HG03060 (cell line): Measurements from ENCODE around the gene PNO1.
"Not testable (repeated sequence)": the region's sequence is repeated elsewhere in the genome, so short reads cannot be mapped to it uniquely, and the experiment has no call there.

ENCODE experiments used
- ATAC-seq: cut with Tn5 transposase; IDR thresholded peaks from one replicate; pipeline ENCODE4 v1.9.1; 2021; ENCODE audit warnings: low read depth, moderate number of reproducible peaks; ENCODE audit not compliant: unreplicated experiment

Gene PNO1

DNA sequence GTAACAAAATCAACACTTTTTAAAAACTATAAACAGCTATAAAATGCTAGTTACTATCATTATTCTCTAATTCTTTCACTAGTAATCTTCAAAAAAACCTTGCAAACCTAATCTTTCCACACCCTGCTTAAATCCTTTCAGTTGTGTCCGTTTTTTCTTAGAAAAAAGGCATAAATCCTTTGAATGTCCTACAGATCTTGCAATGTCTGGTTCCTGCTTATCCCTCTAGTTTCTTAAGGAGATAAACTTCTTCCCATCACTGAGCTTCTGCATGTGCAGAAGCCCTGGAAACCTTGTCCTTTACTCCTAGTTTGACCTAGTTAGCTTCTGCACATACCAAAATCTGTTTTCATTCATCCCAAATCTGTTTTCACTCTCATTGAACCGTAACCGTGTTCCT lies 1.3 kb upstream of the PNO1 start:
- ATAC-seq: no peak

GRCh38 chr2:68157002-68157401 lies 686 bp upstream of the PNO1 start:
- peak; percentile 14 for ATAC-seq

DNA sequence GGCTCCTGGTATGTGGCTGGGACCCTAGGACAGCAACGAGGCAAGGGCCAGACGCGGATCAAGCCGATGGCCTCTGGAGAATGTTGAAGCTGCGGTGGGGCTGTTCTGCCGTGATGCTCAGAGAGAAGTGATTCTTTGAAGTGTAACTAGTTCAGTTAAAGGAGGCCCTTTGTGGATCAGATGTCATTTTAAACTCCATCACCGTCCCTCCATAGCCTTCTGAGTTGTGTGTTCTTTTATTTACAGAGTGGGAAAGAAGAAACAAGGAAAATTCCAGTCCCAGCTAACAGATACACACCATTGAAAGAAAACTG lies 403 bp downstream of the PNO1 start:
- ATAC-seq: no peak

DNA sequence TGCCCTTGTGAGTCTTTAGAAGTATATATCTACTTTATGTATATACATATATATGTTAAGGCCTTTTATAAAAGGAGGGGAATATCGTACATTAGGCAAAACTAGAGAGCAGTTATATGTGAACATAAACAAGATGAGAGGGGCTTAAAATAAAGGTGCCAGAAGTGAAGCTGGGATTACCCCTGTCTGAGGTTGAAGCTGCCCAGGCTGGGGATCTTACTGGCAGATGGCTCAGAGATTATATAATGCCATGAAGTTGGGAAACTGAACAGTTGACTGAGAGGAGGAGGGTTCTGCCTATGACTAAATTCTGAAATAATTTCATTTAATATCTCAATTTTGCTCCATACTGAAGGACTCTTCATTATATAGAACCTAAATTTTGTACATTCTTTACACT lies 6.0 kb downstream of the PNO1 start:
- ATAC-seq: no peak

GRCh38 chr2:68167186-68167585 lies 9.5 kb downstream of the PNO1 start:
- ATAC-seq: no peak

- no peak for ATAC-seq
Observed at GRCh38 chr2:68169308-68169707, 11.6 kb downstream of the PNO1 start.

GRCh38 chr2:68171146-68171545 lies 13.5 kb downstream of the PNO1 start:
- ATAC-seq: no peak

GRCh38 chr2:68171684-68172083 lies 14.0 kb downstream of the PNO1 start:
- no peak for ATAC-seq

DNA sequence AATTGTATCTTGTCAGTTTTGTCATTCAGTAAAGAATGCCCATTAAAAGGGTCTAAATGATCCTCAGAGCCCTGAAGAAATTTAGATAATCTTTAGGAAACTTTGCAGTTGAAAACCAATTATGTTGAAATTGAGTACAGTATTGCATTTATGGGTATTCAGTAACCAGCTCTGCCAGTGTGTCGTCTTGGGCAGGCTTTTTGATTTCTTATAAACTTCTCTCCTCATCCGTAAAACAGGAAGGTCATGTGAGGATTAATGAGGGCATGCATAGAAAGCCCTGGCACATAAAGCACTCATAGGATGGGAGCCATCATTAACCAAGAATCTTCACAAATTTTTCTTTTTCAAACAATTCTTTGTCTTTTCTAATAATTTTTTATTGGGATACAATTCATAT lies 14.8 kb downstream of the PNO1 start:
- ATAC-seq: no peak

DNA sequence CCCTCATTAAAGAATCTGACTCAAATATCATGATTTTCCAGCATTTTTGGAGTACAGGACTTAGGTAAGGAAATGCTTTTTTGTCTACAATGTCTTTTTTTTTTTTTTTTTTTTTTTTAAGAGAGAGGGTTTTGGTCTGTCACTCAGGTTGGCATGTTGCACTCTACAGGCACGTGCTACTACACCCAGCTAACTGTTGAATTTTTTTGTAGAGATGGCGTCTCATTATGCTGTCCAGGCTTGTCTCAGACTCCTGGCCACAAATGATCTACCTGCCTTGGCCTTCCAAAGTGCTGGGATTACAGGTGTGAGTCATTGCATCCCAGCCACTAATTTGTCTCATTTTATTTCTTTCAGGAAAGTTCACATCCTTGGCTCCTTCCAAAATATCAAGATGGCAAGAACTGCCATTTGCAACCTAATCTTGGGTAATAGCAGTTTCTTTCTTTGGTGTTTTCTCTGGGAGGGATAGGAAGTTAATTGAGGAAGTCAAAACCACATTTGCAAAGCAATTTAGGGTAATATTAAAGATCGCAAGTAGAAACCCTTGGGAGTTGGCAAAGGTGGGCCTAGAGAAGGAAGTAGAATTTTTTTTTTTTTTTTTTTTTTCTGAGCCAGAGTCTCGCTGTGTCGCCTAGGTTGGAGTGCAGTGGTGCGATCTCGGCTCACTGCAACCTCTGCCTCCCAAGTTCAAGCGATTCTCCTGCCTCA lies 15.5 kb downstream of the PNO1 start:
- no peak for ATAC-seq

- not testable (repeated sequence) for ATAC-seq
Observed at GRCh38 chr2:68175210-68175609, 17.5 kb downstream of the PNO1 start.

- ATAC-seq: no peak
Observed at GRCh38 chr2:68176657-68177056, 19.0 kb downstream of the PNO1 start.

DNA sequence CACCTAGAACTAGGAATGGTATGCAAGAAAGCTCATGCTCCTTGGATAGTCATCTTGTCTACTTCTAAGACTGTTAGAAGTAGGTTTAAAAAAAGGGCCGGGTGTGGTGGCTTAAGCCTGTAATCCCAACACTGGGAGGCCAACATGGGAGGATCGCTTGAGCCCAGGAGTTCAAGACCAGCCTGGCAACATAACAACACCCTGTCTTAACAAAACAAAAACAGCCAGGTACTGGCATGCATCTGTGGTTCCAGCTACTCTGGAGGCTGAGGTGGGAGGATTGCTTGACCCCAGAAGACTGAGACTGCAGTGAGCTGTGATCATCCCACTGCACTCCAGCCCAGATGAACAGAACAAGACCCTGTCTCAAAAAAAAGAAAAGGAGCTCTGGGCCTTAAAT lies 19.9 kb downstream of the PNO1 start:
- ATAC-seq: no peak

- no peak for ATAC-seq
Observed at GRCh38 chr2:68178432-68178831, 20.7 kb downstream of the PNO1 start.

GRCh38 chr2:68178954-68179627 lies 21.4 kb downstream of the PNO1 start:
- ATAC-seq: no peak

DNA sequence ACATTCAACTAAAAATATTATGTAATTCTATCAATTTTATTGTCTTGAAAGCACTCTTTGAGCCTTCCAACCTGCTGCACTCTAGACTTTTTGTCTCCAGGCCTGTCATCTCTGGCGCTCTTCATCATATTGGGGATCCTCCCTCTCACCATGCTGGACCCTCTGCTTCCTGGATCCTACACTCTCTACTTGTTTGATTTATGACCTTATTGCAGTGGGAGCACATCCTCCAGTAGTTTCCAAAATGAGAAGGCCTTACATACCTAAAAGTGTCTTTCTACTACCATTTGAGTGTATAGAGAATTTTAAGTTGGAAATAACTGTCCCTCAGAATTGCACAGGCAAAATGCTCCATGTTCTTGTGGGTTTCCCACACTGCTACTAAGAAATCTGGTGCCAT lies 25.2 kb downstream of the PNO1 start:
- no peak for ATAC-seq

GRCh38 chr2:68185541-68186164 lies 28.0 kb downstream of the PNO1 start:
- no peak for ATAC-seq

DNA sequence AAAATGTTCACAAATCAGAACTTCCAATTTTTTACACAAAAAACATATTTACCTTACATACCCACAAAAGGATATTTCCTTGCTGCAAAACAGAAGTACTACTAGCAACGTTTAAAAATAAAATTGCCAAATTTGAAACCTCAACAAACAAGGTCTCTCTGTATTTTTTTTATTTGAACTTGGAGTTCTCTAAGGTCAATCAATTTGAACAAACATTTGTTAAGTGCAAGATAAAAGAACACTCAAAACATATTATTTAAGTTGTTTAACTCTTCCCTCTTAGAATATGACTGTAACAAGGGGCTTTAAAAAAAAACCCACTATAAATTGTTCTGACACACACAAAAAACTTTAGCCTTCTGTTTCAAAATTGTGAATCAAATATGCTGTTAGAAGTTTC lies 29.6 kb downstream of the PNO1 start:
- no peak for ATAC-seq

- ATAC-seq: no peak
Observed at GRCh38 chr2:68188831-68189230, 31.1 kb downstream of the PNO1 start.

- no peak for ATAC-seq
Observed at GRCh38 chr2:68189991-68190784, 32.5 kb downstream of the PNO1 start.

DNA sequence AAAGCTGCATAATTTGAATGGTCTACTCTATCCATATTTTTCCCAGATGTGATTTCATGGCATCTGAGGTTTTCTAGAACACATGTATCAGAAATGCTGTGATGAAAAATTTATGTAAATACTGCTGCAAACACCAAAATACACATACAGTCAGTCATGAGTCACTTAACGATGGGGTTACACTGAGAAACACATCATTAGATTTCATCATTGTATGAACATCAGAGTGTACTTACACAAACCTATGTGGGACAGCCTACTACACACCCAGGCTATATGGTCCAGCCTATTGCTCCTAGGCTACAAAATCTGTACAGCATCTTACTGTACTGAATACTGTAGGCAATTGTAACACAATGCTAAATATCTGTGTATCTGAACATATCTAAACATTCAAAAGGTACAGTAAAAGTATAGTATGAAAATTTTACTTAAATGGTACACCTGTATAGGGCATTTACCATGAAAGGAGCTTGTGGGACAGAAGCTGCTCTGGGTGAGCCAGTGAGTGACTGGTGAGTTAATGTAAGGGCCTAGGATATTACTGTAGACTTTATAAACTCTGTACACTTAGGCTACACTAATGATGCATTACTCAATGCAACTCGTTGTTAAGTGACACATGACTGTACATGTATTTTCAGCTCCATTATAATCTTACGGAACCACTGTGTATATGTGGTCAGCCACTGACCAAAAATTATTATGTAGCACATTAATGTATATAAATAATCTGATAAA lies 33.5 kb downstream of the PNO1 start:
- no peak for ATAC-seq
